Measurements from ENCODE around the gene CCDC7.
"Not testable (repeated sequence)": the region's sequence is repeated elsewhere in the genome, so short reads cannot be mapped to it uniquely, and the experiment has no call there.

The CCDC7 gene

GRCh38 chr10:32618482-32618881 lies 172.5 kb downstream of the CCDC7 start:
- no peaks in the 10 kb centered on the region for H3K36me3 ChIP-seq
- no peak overlapping the region for H3K4me3 ChIP-seq
- no peaks in the 10 kb centered on the region for H4K20me1 ChIP-seq
- TF ChIP-seq Cebpa-rat (IDR thresholded peaks at IDR 0.05): no peak
- no peak overlapping the region for H3K9ac ChIP-seq
- no peaks in the 10 kb centered on the region for H3K27me3 ChIP-seq
- no peaks in the 10 kb centered on the region for H3K4me1 ChIP-seq
- no peak overlapping the region for H3K27ac ChIP-seq
- peaks cover 13% of the 10 kb centered on the region; the same call in 1 of the 2 replicates for H3K9me3 ChIP-seq
- H3K4me2 ChIP-seq: no peak overlapping the region

- H3K4me1 ChIP-seq: no peaks in the 10 kb centered on the region
- no peaks in the 10 kb centered on the region for H3K36me3 ChIP-seq
- no peak overlapping the region for H3K9ac ChIP-seq
- H3K27ac ChIP-seq: no peak overlapping the region
- H3K4me3 ChIP-seq: no peak overlapping the region
- H4K20me1 ChIP-seq: no peaks in the 10 kb centered on the region
- peaks cover 4% of the 10 kb centered on the region; the same call in 1 of the 2 replicates for H3K9me3 ChIP-seq
- H3K27me3 ChIP-seq: no peaks in the 10 kb centered on the region
- no peak overlapping the region for H3K4me2 ChIP-seq
- TF ChIP-seq Cebpa-rat (IDR thresholded peaks at IDR 0.05): no peak
These were observed 176.0 kb downstream of the CCDC7 start for GRCh38 chr10:32621969-32622368.

- Histone ChIP-seq H3K27me3 (no peaks in the 10 kb centered on the region), H3K4me1 (no peaks in the 10 kb centered on the region), H3K36me3 (no peaks in the 10 kb centered on the region), H4K20me1 (no peaks in the 10 kb centered on the region), H3K9ac (no peak overlapping the region), H3K27ac (no peak overlapping the region), H3K4me2 (no peak overlapping the region), H3K4me3 (no peak overlapping the region), H3K9me3 (peaks cover 4% of the 10 kb centered on the region; the same call in 1 of the 2 replicates)
- no peak for TF ChIP-seq Cebpa-rat (IDR thresholded peaks at IDR 0.05)
These were observed 176.5 kb downstream of the CCDC7 start for GRCh38 chr10:32622409-32622808.

- H3K4me1 ChIP-seq: no peaks in the 10 kb centered on the region
- peak; percentile 63; the same call in 1 of the 2 replicates for TF ChIP-seq Cebpa-rat (IDR thresholded peaks at IDR 0.05)
- no peaks in the 10 kb centered on the region; the same call in 1 of the 2 replicates for H3K9me3 ChIP-seq
- H4K20me1 ChIP-seq: no peaks in the 10 kb centered on the region
- no peak overlapping the region for H3K27ac ChIP-seq
- no peak overlapping the region for H3K9ac ChIP-seq
- no peak overlapping the region for H3K4me3 ChIP-seq
- H3K27me3 ChIP-seq: no peaks in the 10 kb centered on the region
- no peaks in the 10 kb centered on the region for H3K36me3 ChIP-seq
- H3K4me2 ChIP-seq: no peak overlapping the region
These were observed 181.2 kb downstream of the CCDC7 start for GRCh38 chr10:32627183-32627582.

- Histone ChIP-seq H3K27ac (no peak overlapping the region), H4K20me1 (no peaks in the 10 kb centered on the region), H3K4me1 (no peaks in the 10 kb centered on the region), H3K9me3 (no peaks in the 10 kb centered on the region; the same call in 1 of the 2 replicates), H3K9ac (no peak overlapping the region), H3K27me3 (no peaks in the 10 kb centered on the region), H3K4me2 (no peak overlapping the region), H3K36me3 (no peaks in the 10 kb centered on the region), H3K4me3 (no peak overlapping the region)
- no peak for TF ChIP-seq Cebpa-rat (IDR thresholded peaks at IDR 0.05)
These were observed 184.0 kb downstream of the CCDC7 start for GRCh38 chr10:32629910-32630309.

DNA sequence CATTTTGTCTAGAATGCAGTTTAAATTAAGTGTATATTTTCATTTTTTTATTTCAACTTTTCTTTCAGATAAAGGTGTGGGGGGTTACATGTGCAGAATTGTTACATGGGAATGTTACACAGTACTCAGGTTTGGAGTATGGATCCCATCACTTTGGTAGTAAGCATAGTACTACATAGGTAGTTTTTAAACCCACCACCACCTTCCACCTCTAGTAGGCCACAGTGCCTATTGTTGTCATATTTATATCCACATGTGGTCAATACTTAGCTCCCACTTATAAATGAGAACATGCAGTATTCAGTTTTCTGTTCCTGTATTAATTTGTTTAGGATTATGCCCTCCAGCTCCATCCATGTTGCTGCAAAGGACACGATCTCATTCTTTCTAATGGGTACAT lies 200.6 kb downstream of the CCDC7 start:
- no peak overlapping the region for H3K9ac ChIP-seq
- peaks cover 13% of the 10 kb centered on the region for H3K4me1 ChIP-seq
- H3K27me3 ChIP-seq: peaks cover 37% of the 10 kb centered on the region
- H3K4me3 ChIP-seq: no peak overlapping the region
- no peaks in the 10 kb centered on the region for H3K36me3 ChIP-seq
- no peak overlapping the region for H3K4me2 ChIP-seq
- no peak for TF ChIP-seq Cebpa-rat (IDR thresholded peaks at IDR 0.05)
- H4K20me1 ChIP-seq: peaks cover 22% of the 10 kb centered on the region
- H3K27ac ChIP-seq: no peak overlapping the region
- H3K9me3 ChIP-seq: peaks cover 36% of the 10 kb centered on the region

GRCh38 chr10:32650246-32650655 lies 204.3 kb downstream of the CCDC7 start:
- Histone ChIP-seq H3K36me3 (no peaks in the 10 kb centered on the region), H3K4me1 (peaks cover 13% of the 10 kb centered on the region), H3K4me2 (peak overlapping the region; percentile 46), H3K9ac (no peak overlapping the region), H3K27me3 (peaks cover 64% of the 10 kb centered on the region), H3K9me3 (peaks cover 54% of the 10 kb centered on the region), H4K20me1 (peaks cover 28% of the 10 kb centered on the region), H3K4me3 (no peak overlapping the region), H3K27ac (no peak overlapping the region)
- TF ChIP-seq Cebpa-rat (IDR thresholded peaks at IDR 0.05): peak; percentile 74; the same call in 1 of the 2 replicates

DNA sequence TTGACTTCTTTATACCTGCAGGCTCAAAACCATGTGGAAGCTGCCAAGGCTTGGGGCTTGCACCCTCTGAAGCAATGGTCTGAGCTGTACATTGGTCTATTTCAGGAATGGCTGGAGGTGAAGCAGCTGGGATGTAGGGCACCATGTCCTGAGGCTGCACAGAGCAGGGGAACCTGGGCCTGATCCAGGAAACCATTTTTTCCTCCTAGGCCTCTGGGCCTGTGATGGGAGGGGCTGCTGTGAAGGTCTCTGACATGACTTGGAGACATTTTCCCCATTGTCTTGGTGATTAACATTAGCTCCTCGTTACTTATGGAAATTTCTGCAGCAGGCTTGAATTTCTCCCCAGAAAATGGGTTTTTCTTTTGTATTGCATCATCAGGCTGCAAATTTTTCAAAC lies 211.5 kb downstream of the CCDC7 start:
- H3K9ac ChIP-seq, H3K4me2 ChIP-seq, H4K20me1 ChIP-seq, H3K4me1 ChIP-seq, H3K27ac ChIP-seq: not testable (repeated sequence)
- 0 out of 2 replicates have a peak overlapping the region, but pooled peaks have one; percentile 3 for H3K4me3 ChIP-seq
- peak; percentile 15; the same call in 1 of the 2 replicates for TF ChIP-seq Cebpa-rat (IDR thresholded peaks at IDR 0.05)
- H3K27me3 ChIP-seq: peaks cover 18% of the 10 kb centered on the region
- peaks cover 10% of the 10 kb centered on the region; the same call in 1 of the 2 replicates for H3K36me3 ChIP-seq
- H3K9me3 ChIP-seq: peaks cover 67% of the 10 kb centered on the region

- no peaks in the 10 kb centered on the region for H3K4me1 ChIP-seq
- no peak overlapping the region for H3K9ac ChIP-seq
- no peaks in the 10 kb centered on the region for H3K27me3 ChIP-seq
- H4K20me1 ChIP-seq: no peaks in the 10 kb centered on the region
- H3K4me2 ChIP-seq: no peak overlapping the region
- TF ChIP-seq Cebpa-rat (IDR thresholded peaks at IDR 0.05): no peak
- H3K4me3 ChIP-seq: no peak overlapping the region
- H3K9me3 ChIP-seq: peaks cover 30% of the 10 kb centered on the region
- H3K27ac ChIP-seq: no peak overlapping the region
- H3K36me3 ChIP-seq: peaks cover 9% of the 10 kb centered on the region; the same call in 1 of the 2 replicates
These were observed 215.4 kb downstream of the CCDC7 start for GRCh38 chr10:32661346-32661745.

DNA sequence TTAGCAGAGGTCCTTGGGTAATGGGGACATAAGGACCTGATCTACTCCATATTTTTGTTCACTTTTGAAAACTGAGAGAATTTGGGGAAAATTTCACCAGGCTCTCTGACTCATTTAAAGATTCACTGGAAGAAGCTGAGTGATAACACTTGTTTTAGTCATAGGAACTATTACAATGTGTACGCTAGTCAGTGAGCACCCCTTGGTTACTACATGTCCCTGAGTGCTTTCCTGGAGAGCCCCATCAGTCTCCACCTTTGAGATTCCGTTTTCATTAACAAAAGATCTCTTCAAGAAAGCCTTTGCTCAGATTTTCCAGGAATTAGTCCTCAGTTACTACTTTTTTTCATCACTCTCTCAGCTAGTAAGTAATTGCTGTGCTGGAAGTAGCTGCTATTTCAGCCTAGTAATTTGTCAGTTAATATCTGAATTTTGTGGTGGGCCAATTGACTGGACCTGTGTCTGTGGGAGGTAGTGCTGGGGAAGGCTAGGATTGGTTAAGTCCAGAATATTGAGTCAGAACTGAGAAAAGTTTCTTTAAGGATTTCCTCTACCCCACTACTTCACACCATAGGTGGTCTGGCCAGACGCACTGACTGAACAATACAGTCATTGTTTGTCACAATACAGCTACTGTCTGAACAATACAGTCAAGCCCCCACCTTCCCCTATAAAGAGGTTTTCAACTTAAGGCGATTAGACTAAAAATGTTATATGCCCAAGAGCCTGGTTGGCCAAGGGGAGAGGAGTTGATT lies 235.0 kb downstream of the CCDC7 start:
- no peak overlapping the region for H3K4me3 ChIP-seq
- H3K4me1 ChIP-seq: no peaks in the 10 kb centered on the region
- H3K27ac ChIP-seq: no peak overlapping the region
- H3K27me3 ChIP-seq: no peaks in the 10 kb centered on the region
- no peaks in the 10 kb centered on the region for H4K20me1 ChIP-seq
- H3K9ac ChIP-seq: no peak overlapping the region
- no peaks in the 10 kb centered on the region for H3K36me3 ChIP-seq
- H3K4me2 ChIP-seq: no peak overlapping the region
- H3K9me3 ChIP-seq: peaks cover 14% of the 10 kb centered on the region
- no peak for TF ChIP-seq Cebpa-rat (IDR thresholded peaks at IDR 0.05)
